H7 (cell line): ENCODE results near the gene TMEM154. TPM values are rescaled to one million over a fixed set of nuclear protein-coding genes. Genes with fewer than 3 reads are reported as not detected.

Experiments used
- DNase-seq: peaks from one replicate; pipeline ENCODE4 v3.0.0; 2012
- H3K27me3 ChIP-seq: 2 replicates; pipeline ENCODE4 v1.6.0; 2011; ENCODE audit warnings: mild to moderate bottlenecking, low read length; ENCODE audit not compliant: control insufficient read depth, insufficient read depth
- H3K36me3 ChIP-seq: replicated peaks from 2 replicates; pipeline ENCODE4 v1.5.1; 2011; ENCODE audit warnings: low read length; ENCODE audit not compliant: control insufficient read depth, insufficient read depth
- H3K4me3 ChIP-seq: 2 replicates; pipeline ENCODE4 v1.5.1; 2011; ENCODE audit warnings: low read depth, mild to moderate bottlenecking, control low read depth, low read length, moderate library complexity; ENCODE audit not compliant: insufficient read depth
- total RNA-seq: library from RNA; depleted of rRNA; stranded (reverse); fragments of >200 nt; shearing (Covaris generic); gene quantifications from 2 replicates; pipeline ENCODE4 v1.2.3, GENCODE V29; 2014

The TMEM154 gene
- total RNA-seq, 1 experiment from 2014 or later: 0.31 TPM

GRCh38 chr4:152590179-152591031 is 89.4 kb downstream of the TMEM154 start:
- Histone ChIP-seq H3K36me3 (no peaks in the 10 kb centered on the region), H3K4me3 (no peak overlapping the region), H3K27me3 (no peaks in the 10 kb centered on the region)
- DNase-seq: no peak

- DNase-seq: no peak
Measured at GRCh38 chr4:152588869-152589268, 90.9 kb downstream of the TMEM154 start.

GRCh38 chr4:152587127-152587526 is 92.7 kb downstream of the TMEM154 start:
- H3K36me3 ChIP-seq: no peaks in the 10 kb centered on the region

More at GRCh38 chr4:152588869-152589268, 90.9 kb downstream of the TMEM154 start:
- Histone ChIP-seq H3K36me3 (no peaks in the 10 kb centered on the region), H3K27me3 (no peaks in the 10 kb centered on the region), H3K4me3 (no peak overlapping the region)

GRCh38 chr4:152586668-152587067 is 93.1 kb downstream of the TMEM154 start:
- Histone ChIP-seq H3K27me3 (no peaks in the 10 kb centered on the region), H3K36me3 (no peaks in the 10 kb centered on the region), H3K4me3 (no peak overlapping the region)
- DNase-seq: no peak

More at GRCh38 chr4:152587127-152587526, 92.7 kb downstream of the TMEM154 start:
- Histone ChIP-seq H3K27me3 (no peaks in the 10 kb centered on the region), H3K4me3 (no peak overlapping the region)
- no peak for DNase-seq

GRCh38 chr4:152585023-152585441 is 94.8 kb downstream of the TMEM154 start:
- DNase-seq: no peak
- Histone ChIP-seq H3K36me3 (no peaks in the 10 kb centered on the region), H3K4me3 (no peak overlapping the region), H3K27me3 (no peaks in the 10 kb centered on the region)

- H3K36me3 ChIP-seq: no peaks in the 10 kb centered on the region
- no peaks in the 10 kb centered on the region for H3K27me3 ChIP-seq
- H3K4me3 ChIP-seq: no peak overlapping the region
- DNase-seq: peak; percentile 22
Measured at GRCh38 chr4:152581536-152582160, 98.1 kb downstream of the TMEM154 start.

GRCh38 chr4:152579916-152580315 is 99.9 kb downstream of the TMEM154 start:
- no peaks in the 10 kb centered on the region for H3K36me3 ChIP-seq
- no peak for DNase-seq
- no peak overlapping the region for H3K4me3 ChIP-seq
- no peaks in the 10 kb centered on the region for H3K27me3 ChIP-seq

- Histone ChIP-seq H3K4me3 (no peak overlapping the region), H3K27me3 (no peaks in the 10 kb centered on the region), H3K36me3 (no peaks in the 10 kb centered on the region)
- DNase-seq: no peak
Measured at GRCh38 chr4:152579107-152579764, 100.6 kb downstream of the TMEM154 start.

- no peak overlapping the region for H3K4me3 ChIP-seq
- DNase-seq: no peak
- H3K27me3 ChIP-seq: no peaks in the 10 kb centered on the region
- H3K36me3 ChIP-seq: no peaks in the 10 kb centered on the region
Measured at GRCh38 chr4:152578670-152579069, 101.1 kb downstream of the TMEM154 start.

GRCh38 chr4:152577708-152578396 is 101.9 kb downstream of the TMEM154 start:
- H3K4me3 ChIP-seq: no peak overlapping the region
- no peaks in the 10 kb centered on the region for H3K27me3 ChIP-seq
- DNase-seq: no peak
- H3K36me3 ChIP-seq: no peaks in the 10 kb centered on the region

- Histone ChIP-seq H3K27me3 (no peaks in the 10 kb centered on the region), H3K36me3 (no peaks in the 10 kb centered on the region), H3K4me3 (no peak overlapping the region)
- no peak for DNase-seq
Measured at GRCh38 chr4:152575533-152575932, 104.3 kb downstream of the TMEM154 start.

- no peak for DNase-seq
- no peaks in the 10 kb centered on the region for H3K27me3 ChIP-seq
- no peak overlapping the region for H3K4me3 ChIP-seq
- no peaks in the 10 kb centered on the region for H3K36me3 ChIP-seq
Measured at GRCh38 chr4:152573861-152574260, 105.9 kb downstream of the TMEM154 start.

GRCh38 chr4:152572417-152573086 is 107.2 kb downstream of the TMEM154 start:
- Histone ChIP-seq H3K27me3 (no peaks in the 10 kb centered on the region), H3K36me3 (no peaks in the 10 kb centered on the region), H3K4me3 (no peak overlapping the region)
- DNase-seq: no peak

- Histone ChIP-seq H3K27me3 (no peaks in the 10 kb centered on the region), H3K36me3 (no peaks in the 10 kb centered on the region), H3K4me3 (no peak overlapping the region)
- no peak for DNase-seq
Measured at GRCh38 chr4:152571770-152572169, 108.0 kb downstream of the TMEM154 start.
